Glutamatergic neuron (in vitro differentiated cells): ENCODE results near the gene NRIP1. TPM values are rescaled to one million over a fixed set of nuclear protein-coding genes. Genes with fewer than 3 reads are reported as not detected.

Experiments used
- DNase-seq: peaks from one replicate; pipeline ENCODE4 v3.0.0; 2022
- H3K27ac Mint-ChIP-seq: one replicate; pipeline ENCODE4 v1.8.0; 2020; ENCODE audit warnings: mild to moderate bottlenecking, mixed read lengths, inconsistent platforms; ENCODE audit not compliant: unreplicated experiment
- H3K27me3 Mint-ChIP-seq: one replicate; pipeline ENCODE4 v1.8.0; 2020; ENCODE audit warnings: mild to moderate bottlenecking, moderate library complexity, mixed read lengths, inconsistent platforms; ENCODE audit not compliant: unreplicated experiment
- H3K36me3 Mint-ChIP-seq: one replicate; pipeline ENCODE4 v1.8.0; 2020; ENCODE audit warnings: mild to moderate bottlenecking, mixed read lengths, inconsistent platforms; ENCODE audit not compliant: unreplicated experiment
- H3K4me1 Mint-ChIP-seq: one replicate; pipeline ENCODE4 v1.8.0; 2020; ENCODE audit warnings: mild to moderate bottlenecking, low read depth, mixed read lengths, inconsistent platforms; ENCODE audit not compliant: unreplicated experiment
- H3K4me3 Mint-ChIP-seq: one replicate; pipeline ENCODE4 v1.8.0; 2020; ENCODE audit warnings: mild to moderate bottlenecking, mixed read lengths, inconsistent platforms; ENCODE audit not compliant: unreplicated experiment
- H3K9me3 Mint-ChIP-seq: one replicate; pipeline ENCODE4 v1.8.0; 2020; ENCODE audit warnings: mild to moderate bottlenecking, moderate library complexity, mixed read lengths, inconsistent platforms; ENCODE audit not compliant: unreplicated experiment
- CTCF ChIP-seq: fragments of 200-600 bp; sonication (generic); IDR thresholded peaks from one replicate; pipeline ENCODE4 v1.5.0; 2021; ENCODE audit not compliant: partially characterized antibody, unreplicated experiment
- total RNA-seq: library from RNA; stranded (reverse); fragmentation: NEBNext Ultra II Directional; extraction: Animal tissue kit (Norgen Biotek cat#: 25700); gene quantifications from one replicate; pipeline ENCODE4 v1.2.1, GENCODE V29; 2021; ENCODE audit not compliant: unreplicated experiment

NRIP1 gene
- total RNA-seq, 1 donor from 2014 or later = 51.5 TPM

DNA sequence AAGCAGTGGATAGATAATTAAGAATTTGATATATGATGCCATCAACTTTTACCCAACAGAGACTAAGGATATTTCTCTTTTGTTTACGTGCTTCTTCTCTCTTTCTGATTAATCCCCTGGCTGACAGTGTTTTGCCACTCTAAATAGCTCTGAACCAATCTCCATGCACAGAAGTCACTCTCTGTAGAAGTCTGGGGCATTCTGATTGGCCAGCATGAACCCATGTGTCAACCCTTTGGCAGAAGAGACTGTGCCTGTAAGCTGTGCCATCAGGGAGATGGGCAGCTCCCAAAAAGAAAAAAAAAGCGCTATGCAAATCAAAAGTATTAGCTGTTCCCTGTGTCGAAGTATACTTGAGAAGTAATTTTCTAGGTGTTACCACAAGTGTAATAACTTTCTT lies 34.1 kb upstream of the NRIP1 start:
- TF ChIP-seq CTCF = no peak
- no peak overlapping the region for H3K4me3 Mint-ChIP-seq
- no peaks in the 10 kb centered on the region for H3K27me3 Mint-ChIP-seq
- H3K4me1 Mint-ChIP-seq = no peaks in the 10 kb centered on the region
- no peak for DNase-seq
- no peak overlapping the region for H3K27ac Mint-ChIP-seq
- H3K36me3 Mint-ChIP-seq = no peaks in the 10 kb centered on the region
- H3K9me3 Mint-ChIP-seq = peaks cover 2% of the 10 kb centered on the region

- Mint-ChIP-seq H3K27ac (no peak overlapping the region), H3K4me1 (no peaks in the 10 kb centered on the region), H3K27me3 (no peaks in the 10 kb centered on the region), H3K9me3 (peaks cover 2% of the 10 kb centered on the region), H3K4me3 (no peak overlapping the region), H3K36me3 (no peaks in the 10 kb centered on the region)
- DNase-seq = no peak
- TF ChIP-seq CTCF = no peak
Measured at GRCh38 chr21:15098181-15098580, 33.4 kb upstream of the NRIP1 start.

DNA sequence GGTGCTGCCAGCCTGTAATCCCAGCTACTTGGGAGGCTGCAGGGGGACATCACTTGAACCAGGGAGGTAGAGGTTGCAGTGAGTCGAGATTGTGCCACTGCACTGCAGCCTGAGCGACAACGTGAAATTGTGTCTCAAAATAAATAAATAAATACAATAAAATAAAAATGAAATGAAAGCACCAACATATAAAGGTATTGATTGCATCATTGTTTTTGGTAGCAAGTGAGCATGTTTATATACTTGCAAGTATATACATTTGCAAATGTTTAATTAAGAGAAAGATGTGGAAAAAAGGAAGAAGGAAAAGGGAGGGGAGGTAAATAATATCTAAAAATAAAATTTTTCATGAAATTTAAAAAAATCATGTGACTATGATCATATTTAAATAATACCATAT lies 32.8 kb upstream of the NRIP1 start:
- peaks cover 2% of the 10 kb centered on the region for H3K9me3 Mint-ChIP-seq
- no peaks in the 10 kb centered on the region for H3K36me3 Mint-ChIP-seq
- no peaks in the 10 kb centered on the region for H3K27me3 Mint-ChIP-seq
- no peak overlapping the region for H3K4me3 Mint-ChIP-seq
- no peak for DNase-seq
- H3K4me1 Mint-ChIP-seq = no peaks in the 10 kb centered on the region
- H3K27ac Mint-ChIP-seq = no peak overlapping the region
- TF ChIP-seq CTCF = no peak

DNA sequence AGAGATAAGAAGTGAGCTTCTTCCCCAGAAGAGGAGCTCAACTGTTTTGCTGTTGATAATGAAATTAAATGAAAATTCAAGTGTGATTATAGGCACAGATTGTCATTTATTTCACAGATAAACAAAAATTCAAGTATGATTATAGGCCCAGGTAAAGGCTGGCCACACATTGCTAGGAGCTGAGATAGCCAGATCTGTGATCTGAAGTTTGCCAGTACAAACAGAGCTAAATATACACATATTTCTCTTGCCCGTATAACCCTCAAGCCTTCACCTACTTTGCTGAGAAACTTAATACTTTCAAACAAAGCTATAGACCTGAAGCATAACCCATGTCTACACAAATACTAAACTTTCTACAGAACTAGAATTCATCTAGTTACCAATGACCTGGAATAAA lies 31.3 kb upstream of the NRIP1 start:
- Mint-ChIP-seq H3K27ac (no peak overlapping the region), H3K4me1 (no peaks in the 10 kb centered on the region), H3K36me3 (no peaks in the 10 kb centered on the region), H3K4me3 (no peak overlapping the region), H3K27me3 (no peaks in the 10 kb centered on the region), H3K9me3 (no peaks in the 10 kb centered on the region)
- no peak for TF ChIP-seq CTCF
- no peak for DNase-seq

- no peak for DNase-seq
- H3K4me3 Mint-ChIP-seq = no peak overlapping the region
- no peak for TF ChIP-seq CTCF
- no peaks in the 10 kb centered on the region for H3K27me3 Mint-ChIP-seq
- H3K36me3 Mint-ChIP-seq = no peaks in the 10 kb centered on the region
- no peak overlapping the region for H3K27ac Mint-ChIP-seq
- H3K4me1 Mint-ChIP-seq = no peaks in the 10 kb centered on the region
- no peaks in the 10 kb centered on the region for H3K9me3 Mint-ChIP-seq
Measured at GRCh38 chr21:15095326-15095725, 30.5 kb upstream of the NRIP1 start.
